Measurements from ENCODE around the gene CACNA1E. TPM values are rescaled to one million over a fixed set of nuclear protein-coding genes. Genes with fewer than 3 reads are reported as not detected.

CACNA1E gene
- total and polyA plus RNA-seq, 2 of the 4 experiments (the other 2 are of a cell fraction) = not detected

GRCh38 chr1:181440510-181440909 is 42.8 kb upstream of the CACNA1E start:
- intact Hi-C loops (cut with micrococcal nuclease) = no loop called here
- dilution Hi-C loops (cut with HindIII; ENCODE audit: low sequenced_read_pairs, unreplicated experiment) = no loop called here
- no peak overlapping the region for H2BK20ac ChIP-seq (ENCODE audit: low read depth, low read length)
- no peak overlapping the region for H4K5ac ChIP-seq (ENCODE audit: low read depth, low read length)
- no peaks in the 10 kb centered on the region for H3K36me3 ChIP-seq (ENCODE audit: control insufficient read depth, insufficient read depth, low read length)
- no peak overlapping the region for H3K9ac ChIP-seq (ENCODE audit: low read depth, low read length)
- no peaks in the 10 kb centered on the region for H3K9me3 ChIP-seq (ENCODE audit: control insufficient read depth, insufficient read depth, low read length)
- no peak overlapping the region for H3K4me3 ChIP-seq (ENCODE audit: insufficient read depth, low read depth, low read length)
- H4K20me1 ChIP-seq (ENCODE audit: insufficient read depth, low read length) = no peaks in the 10 kb centered on the region
- no peak for TF ChIP-seq CHD1 (IDR thresholded peaks at IDR 0.05; ENCODE audit: low read depth, low read length)
- TF ChIP-seq ELK1 (IDR thresholded peaks at IDR 0.05; ENCODE audit: borderline replicate concordance, low read depth, low read length) = no peak
- H3K4me1 ChIP-seq (ENCODE audit: control insufficient read depth, insufficient read depth, low read length) = no peaks in the 10 kb centered on the region
- H2BK120ac ChIP-seq (ENCODE audit: low read depth, low read length) = no peak overlapping the region
- ChIA-PET POLR2A (ENCODE audit: unreplicated experiment) (no interaction called here), CTCF (no interaction called here)
- no peak overlapping the region for H3K14ac ChIP-seq (replicated peaks; ENCODE audit: low read depth, low read length)
- H3K27ac ChIP-seq (ENCODE audit: insufficient read depth, low read length) = no peak overlapping the region
- H2AFZ ChIP-seq (replicated peaks; ENCODE audit: low read length, poor library complexity) = no peak overlapping the region
- no peak overlapping the region for H3K4ac ChIP-seq (ENCODE audit: low read depth, low read length)
- H3K27me3 ChIP-seq (ENCODE audit: control insufficient read depth, insufficient read depth, low read length) = no peaks in the 10 kb centered on the region
- H3K79me1 ChIP-seq (ENCODE audit: low read depth in 1 of 2, low read length in 2 of 2) = no peaks in the 10 kb centered on the region
- no peak overlapping the region for H3K18ac ChIP-seq (ENCODE audit: low read depth, low read length)
- no peak overlapping the region for H2BK15ac ChIP-seq (ENCODE audit: low read depth, low read length)
- H2AK9ac ChIP-seq (replicated peaks; ENCODE audit: low read depth, low read length, poor library complexity) = no peak overlapping the region
- no peak overlapping the region for H2BK5ac ChIP-seq (ENCODE audit: low read depth, low read length, poor library complexity, severe bottlenecking)
- H4K8ac ChIP-seq (ENCODE audit: low read depth in 2 of 2, low read length in 2 of 2) = no peak overlapping the region
- in situ Hi-C loops (cut with MboI; ENCODE audit: low sequenced_read_pairs) = no loop called here
- no peak overlapping the region for H3K56ac ChIP-seq (ENCODE audit: extremely low read depth, insufficient read depth, low read length)
- no peak for DNase-seq
- H2AK5ac ChIP-seq (ENCODE audit: low read depth, low read length) = no peak overlapping the region
- no peaks in the 10 kb centered on the region for H3K9me1 ChIP-seq (ENCODE audit: insufficient read depth, low read length)
- 81% methylated on average over 2 of the region's 4 CpGs; no CpG with 5 or more reads in 1 of the 2 experiments for WGBS, 2 experiments (ENCODE audit: extremely low coverage in 2 of 2, insufficient read length in 1 of 2)
- H3K23ac ChIP-seq (ENCODE audit: low read depth, low read length) = no peak overlapping the region
- H3K4me2 ChIP-seq (ENCODE audit: low read depth, low read length) = no peak overlapping the region
- no TSS peak for BruUV-seq (replicated peaks)
- no peak overlapping the region for H4K91ac ChIP-seq (ENCODE audit: insufficient read depth, low read depth, low read length)
- ATAC-seq (ENCODE audit: low read depth) = no peak

Measured in IMR-90 (cell line).